CD4-positive, alpha-beta T cell treated with Interleukin-17A for 4 hours (primary cell): ENCODE measurements around the gene INPP4B.
"Not testable (repeated sequence)": the region's sequence is repeated elsewhere in the genome, so short reads cannot be mapped to it uniquely, and the experiment has no call there.

Source experiments
- DNase-seq: peaks from one replicate; pipeline ENCODE4 v3.0.0-alpha.2; 2020; ENCODE audit warnings: mixed read lengths

INPP4B gene

DNA sequence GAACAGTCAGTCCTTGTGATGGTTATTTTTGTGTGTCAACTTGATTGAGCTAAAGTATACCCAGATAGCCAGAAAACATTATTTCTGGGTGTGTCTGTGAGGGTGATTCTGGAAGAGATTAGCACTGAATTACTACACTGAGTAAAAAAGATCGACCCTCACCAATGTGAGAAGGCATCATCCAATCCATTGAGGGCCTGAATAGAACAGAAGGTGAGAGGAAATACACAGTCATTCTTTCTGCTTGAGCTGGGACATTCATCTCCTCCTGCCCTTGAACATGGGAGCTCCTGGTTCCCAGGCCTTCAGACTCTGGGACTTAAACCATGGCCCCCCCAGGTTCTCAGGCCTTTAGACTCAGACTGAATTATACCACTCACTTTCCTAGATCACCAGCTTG, 22.3 kb downstream of the INPP4B start:
- no peak for DNase-seq

DNA sequence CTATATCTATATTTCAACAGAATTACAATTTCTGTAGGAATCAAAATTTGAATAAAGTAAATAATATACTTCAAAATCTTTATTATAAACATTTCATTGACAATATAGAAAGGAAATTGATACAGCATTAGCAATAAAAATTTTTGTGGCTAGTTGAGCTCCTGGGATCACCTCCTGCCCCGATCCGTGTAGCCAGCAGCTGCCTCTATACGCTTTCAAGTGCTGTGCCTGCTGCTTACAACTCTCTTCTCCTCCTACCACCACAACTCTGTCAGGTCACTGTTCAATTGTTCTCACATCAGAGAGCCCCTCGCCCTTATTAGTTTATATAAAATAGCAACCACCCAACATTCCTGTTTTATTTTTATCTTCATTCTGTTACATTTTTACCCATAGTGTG, 27.6 kb downstream of the INPP4B start:
- DNase-seq: no peak

DNA sequence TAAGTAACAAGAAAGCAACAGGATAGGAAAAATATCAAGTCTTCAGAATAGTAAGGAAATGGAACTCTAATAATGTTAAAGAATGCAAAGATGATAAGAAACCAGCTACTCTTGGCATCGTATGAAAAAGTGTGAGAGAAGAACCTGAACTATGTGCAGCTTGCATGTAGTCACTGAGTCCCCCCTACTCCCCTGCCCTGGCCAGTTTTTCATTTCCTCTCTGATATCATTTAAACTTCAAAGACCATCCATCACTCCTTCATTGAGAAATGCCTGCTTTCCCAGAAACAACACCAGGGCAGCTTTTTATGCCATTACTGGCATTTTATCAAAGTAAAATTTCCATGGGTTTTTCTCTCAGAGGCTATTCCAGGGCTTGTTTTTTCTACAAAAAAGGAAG, 28.1 kb downstream of the INPP4B start:
- DNase-seq: no peak

DNA sequence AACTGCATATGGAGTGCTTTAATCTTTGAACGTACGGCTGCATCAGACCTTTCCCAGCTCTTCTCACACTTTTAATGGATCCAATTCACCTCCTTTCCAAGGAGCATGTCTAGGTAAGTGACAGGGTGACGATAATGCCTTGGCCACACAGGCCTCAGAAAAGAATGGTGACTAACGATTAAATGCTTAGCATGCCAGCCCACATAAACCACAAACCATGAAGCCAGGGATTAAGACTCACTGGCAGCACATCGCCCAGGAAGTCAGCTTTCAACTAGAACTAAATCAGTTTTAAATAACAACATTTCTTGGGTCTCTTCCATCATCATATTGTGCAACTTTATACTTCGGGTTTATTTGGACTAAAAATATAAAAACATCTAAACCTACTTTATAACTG, 28.7 kb downstream of the INPP4B start:
- DNase-seq: peak; percentile 23

DNA sequence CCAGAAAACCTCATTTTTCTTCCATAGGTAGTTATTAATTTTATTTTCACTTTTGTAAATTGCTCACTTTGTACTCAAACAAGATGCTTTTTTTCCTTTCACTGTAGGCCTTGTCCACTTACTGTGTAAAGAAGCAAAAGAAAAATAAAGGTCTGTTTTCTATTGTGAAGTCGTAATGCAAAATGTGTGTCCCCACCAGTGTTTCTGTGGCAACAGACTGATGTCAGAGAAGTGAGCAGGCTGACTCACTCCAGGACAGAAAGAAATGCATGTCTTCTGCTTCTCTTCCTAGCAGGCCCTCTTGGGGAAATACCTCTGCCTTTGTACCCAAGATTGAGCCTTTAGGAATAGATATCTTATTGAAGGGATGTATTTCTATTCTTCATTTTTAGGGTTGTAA, 30.3 kb downstream of the INPP4B start:
- no peak for DNase-seq

DNA sequence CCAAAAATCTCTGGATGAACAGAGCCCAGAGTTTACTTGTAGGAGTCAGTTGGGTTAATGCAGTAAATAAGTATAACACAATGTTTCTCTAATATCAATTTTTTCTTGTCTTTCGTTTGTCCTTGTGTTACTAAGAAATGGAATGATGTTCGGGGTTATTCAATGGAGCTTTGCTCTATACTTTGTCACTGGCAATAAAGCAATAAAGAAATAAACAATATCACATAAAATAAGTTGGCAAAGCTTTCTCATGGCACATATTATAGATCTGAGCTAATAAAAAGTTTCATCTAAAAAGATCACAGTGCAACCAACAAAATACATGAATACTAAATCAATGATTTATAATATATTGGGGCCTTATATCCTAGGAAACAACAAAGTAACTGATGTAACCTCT, 32.7 kb downstream of the INPP4B start:
- no peak for DNase-seq

DNA sequence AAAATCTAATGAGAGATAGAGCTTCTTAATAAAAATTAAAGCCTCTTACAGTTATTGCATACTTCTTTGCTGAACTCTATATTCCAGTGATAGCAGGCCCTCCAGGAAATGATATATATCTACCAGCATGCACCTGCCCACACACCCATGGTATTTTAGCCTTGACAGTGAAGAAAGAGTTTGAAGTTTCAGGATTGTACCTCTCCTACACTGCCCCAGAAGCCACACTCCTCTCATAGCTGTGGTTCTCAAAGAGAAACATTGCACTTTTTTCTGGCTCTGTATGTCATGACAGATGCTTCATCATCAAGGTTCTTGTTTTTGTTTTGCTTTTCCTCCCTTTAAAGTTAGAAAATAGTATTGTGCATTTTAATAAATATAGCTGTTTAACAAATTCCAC, 34.0 kb downstream of the INPP4B start:
- no peak for DNase-seq

DNA sequence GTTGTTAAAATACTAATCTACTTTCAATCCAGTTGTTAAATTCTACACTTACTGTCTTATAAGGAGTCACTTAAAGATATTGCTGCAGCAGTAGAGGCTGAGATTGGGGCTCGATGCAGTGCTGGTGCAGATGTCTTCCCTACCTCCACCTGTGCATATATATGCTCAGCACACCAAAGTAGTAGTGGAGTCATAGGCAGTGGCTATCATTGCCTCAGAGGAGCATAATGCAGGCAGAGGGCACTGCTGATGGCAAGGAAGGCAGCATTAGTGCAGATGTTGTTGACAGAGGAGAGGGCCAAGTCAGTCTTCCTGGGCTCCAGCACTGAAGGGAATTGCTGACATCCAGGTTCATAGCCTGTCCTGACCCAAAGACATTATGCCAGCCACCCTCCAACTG, 35.1 kb downstream of the INPP4B start:
- no peak for DNase-seq

DNA sequence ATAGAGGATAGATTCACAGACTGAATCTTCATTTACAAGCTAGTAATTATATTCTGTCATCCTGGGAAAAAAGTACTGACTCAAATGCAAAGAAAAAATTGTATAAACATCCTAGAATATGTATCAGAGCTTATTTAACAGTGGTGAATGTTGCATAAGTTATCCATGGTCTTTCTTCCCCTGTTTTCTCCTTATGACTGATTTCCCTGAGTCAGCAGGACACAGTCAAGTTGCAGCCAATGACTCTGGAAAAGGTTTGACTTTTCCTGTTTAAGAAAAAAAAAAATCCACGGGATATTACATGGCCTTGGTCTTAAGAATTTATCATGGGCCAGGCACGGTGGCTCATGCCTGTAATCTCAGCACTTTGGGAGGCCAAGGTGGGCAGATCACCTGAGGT, 36.5 kb downstream of the INPP4B start:
- no peak for DNase-seq

DNA sequence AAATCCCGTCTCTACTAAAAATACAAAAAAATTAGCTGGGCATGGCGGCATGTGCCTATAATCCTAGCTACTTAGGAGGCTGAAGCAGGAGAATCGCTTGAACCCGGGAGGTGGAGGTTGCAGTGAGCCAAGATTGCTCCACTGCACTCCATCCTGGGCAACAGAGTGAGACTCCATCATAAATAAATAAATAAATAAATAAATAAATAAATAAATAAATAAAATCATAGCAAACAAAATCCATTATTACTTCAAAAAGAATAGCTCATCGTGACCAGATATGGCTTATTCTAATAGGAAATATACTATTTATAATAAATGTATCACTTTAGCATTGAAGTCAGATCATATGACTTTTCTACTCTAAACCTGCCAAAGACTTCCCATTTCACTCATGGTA, 42.2 kb downstream of the INPP4B start:
- not testable (repeated sequence) for DNase-seq

DNA sequence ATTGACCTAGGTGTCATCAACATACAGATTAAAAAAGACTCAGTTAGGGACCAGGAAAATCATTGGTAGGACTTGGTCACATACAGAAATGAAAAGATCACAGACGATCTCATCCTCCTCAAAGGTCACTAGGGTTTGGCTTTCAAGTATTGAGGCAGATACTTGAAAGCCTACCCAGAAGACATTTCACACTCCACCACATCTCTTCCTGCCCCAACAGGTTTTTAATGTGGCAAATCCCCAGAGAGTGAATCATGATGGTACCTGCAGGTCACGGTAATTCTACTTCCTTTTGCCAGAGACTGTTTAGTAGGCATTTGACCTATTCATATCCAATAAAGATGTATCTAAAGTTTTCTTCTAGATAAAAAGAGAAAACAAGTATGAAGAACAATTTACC, 44.1 kb downstream of the INPP4B start:
- no peak for DNase-seq

DNA sequence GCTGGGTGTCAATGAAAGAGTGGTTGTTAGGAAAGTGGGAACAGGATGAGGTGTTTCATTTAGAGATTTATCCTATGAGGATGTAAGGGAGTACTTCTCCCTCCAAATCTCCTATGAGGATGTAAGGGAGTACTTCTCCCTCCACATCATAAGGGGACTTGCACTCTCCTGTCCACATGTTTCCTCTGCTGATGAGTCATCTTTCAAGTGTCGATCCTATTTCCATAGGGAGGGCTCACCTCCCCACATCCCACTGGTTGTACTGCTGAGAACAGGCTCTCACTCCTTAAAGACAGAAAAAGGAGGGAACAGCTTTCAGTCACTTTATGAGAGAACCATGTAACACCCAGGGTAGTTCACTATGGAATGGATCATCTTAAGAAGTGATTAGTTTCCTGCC, 65.0 kb downstream of the INPP4B start:
- no peak for DNase-seq

DNA sequence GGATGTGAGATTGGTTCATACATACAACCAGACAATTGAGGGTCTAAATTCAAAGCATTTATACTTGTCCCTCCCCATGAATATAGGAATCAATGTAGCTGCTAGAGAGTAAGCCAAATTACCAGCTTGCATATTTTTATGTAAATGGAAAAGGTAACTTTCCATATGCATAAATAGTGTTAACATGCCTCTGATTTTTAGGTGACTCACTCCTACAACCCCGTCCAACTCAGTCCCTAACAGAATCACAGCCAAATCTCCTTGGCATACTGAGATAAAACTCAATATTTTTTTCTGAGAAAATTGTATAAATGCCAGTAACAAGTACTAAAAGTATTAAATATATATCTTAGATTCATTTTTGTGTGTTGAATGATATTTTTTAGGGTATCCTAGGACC, 67.2 kb downstream of the INPP4B start:
- DNase-seq: no peak

DNA sequence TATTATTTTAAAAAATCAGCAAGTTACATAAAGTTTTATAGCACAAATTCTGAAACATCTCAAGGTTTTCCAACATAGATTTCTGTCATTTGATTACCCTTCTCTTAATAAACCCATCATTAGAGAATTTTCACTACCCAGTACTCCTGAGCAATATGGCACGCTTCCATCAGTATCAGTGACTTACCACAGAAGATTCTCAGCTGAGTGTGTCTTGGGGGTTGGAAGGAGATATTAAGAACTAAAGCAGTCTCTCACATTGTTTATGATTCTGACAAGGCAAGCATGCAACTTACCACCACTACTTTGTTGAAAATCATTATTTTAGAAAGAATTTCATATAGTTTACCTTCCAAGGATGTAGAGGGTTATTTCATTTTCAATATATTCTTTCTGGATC, 67.7 kb downstream of the INPP4B start:
- DNase-seq: no peak

DNA sequence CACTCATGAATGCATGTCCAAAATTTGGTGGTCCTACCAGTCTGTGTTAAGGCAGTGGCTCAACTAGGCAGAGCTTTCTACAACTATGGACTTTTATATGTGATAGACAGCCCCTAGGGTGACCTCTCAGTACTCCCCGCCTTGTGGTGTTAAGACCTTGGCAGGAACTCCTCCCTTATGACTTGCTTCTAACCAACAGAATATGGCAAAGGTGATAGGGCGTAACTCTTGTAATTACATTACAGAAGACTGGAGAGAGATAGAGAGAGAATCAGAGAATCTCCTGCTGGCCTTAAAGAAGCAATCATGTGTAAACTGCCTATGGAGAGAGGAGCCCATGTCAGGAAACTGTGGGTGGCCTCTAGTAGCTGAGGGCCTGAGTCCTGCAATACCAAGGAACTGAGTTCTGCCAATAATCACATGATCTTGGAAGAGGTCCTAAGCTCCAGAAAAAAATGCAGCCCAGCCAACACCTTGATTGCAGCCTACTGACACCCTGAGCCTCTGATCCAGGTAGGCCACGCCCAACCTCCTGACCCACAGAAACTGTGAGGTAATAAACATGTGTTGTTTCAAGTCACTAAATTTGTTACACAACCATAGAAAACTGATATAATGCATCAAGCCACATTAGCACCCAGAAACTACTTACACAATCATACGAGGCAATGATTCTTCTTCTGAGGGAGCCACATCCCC, 68.9 kb downstream of the INPP4B start:
- no peak for DNase-seq

DNA sequence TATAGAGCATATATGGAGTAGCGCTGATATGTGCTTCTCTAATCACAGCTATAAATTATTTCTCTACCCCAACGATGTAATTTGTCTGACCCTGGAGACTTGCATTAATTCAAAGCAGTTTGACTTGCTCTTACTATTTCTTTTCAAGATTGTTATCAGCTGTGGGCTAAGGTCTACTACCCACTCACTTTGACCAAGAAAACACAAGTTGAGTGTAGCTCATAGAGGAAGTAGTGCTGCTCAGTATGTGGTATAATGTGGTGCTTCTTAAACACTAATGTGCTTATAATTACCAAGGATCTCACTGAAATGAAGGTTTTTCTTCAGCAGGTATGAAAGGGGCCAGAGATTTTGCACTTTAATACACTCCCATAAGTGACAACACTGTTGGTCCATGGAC, 70.1 kb downstream of the INPP4B start:
- DNase-seq: no peak

DNA sequence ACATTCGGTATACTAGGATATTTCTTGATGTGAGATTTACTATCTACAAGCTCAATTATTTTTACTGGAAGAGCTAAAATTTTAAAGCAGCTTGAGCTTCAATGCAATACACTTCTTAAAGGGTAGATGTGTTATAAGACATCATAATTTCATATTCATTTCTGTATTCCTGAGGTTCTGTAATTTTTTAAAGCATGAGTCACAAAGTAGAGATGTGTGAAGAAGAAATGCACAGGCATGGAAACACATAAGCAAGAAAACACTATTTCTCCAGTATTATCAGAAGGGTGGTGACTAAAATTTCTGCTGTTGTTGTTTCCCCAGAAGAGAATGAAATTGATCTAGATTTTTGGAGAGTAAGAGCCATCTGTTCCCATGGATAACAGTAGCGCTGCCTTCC, 72.6 kb downstream of the INPP4B start:
- no peak for DNase-seq

DNA sequence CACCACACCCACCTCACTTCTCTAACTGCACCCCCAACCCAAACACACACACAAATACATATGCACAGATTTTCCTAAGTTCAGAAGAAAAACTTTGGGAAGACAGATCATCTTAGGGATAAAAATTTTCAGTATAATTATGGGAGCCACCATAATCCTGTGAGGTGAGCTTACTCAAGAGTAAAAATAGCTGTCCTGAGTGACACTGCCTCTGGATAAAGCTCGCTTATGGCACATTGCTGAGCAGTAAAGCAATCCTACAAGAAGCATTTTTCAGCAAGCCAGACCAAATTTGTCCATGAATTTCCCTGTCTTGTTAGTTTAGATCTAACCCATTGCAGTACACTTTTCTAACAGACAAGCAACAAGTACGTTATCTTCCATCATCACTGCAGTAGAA, 83.8 kb downstream of the INPP4B start:
- no peak for DNase-seq

DNA sequence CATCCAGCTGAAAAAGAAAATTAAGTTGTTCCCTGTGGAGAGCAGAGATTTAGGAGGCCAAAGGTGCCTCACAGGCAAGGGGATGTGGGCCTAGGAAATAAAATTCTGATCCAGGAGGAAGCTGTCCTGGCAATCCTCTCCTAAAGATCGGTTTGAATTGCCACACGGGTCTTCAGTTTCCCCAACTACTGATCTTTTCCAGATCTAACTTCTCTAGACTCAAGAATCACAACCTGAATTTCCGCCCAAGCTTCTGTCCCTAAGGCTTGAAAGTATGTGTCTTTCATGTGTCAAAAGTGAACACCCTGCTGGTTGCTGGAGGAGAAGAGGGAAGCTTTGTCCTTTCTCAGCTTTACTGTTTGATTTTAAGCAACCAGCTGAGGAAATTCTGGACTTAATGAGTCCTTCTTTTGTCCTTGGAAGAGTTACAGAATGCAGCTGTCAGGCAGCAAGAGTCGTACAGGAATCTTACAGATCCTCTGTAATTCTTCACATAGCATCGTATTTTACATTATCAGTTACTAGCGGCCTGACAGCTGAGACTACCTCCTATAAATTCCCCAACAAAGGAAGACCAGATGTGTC, 93.8 kb downstream of the INPP4B start:
- no peak for DNase-seq

DNA sequence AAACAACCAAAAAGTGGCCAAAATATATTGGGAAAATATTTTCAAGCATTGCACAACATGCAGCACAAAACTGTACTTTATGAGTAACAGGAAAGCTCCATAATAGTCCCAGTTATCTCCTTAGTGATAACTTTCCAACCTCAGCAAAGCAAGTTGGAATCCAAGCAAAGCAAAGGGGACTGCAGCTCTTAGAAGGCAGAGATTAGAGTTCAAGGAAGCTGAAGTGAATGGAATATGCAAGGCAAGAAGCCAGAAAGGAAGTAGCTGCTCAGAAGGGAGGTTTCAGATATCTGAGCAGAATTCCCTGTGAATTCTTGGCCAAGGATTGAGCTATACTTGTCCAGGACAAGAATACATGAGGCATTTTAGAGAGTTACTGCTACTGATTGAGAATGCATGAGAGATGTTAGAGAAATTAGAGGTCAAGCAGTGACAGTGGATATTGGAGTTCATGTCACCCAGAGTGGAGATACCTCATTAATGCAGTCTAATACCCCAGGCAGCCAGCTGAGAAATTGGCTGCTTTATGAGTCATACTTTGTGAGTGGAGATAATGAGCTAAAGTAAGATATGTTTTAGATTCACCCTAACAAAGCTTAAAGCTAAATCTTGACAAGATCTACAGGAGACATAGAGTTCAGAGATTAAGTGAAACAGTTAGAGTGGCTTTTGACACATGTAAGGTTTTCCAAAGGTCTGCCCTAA, 102.8 kb downstream of the INPP4B start:
- no peak for DNase-seq

DNA sequence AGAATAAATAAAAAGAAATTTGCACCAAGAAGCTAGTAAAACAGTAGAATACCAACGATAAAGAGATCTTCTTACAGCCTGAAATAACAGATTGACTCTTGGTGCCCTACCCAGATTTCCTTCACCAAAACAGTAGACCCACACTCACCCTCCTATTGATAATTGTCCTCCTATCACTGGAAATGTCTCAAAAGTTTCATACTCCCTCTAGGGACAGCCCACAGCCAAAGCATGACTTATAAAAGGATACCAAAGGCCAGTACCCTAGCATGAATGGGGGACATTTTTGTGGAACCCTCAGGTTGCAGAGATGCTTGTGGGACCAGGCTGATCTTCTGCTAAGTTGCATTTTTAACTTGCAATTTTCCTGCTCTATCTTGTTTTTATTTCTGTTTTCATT, 104.1 kb downstream of the INPP4B start:
- no peak for DNase-seq

DNA sequence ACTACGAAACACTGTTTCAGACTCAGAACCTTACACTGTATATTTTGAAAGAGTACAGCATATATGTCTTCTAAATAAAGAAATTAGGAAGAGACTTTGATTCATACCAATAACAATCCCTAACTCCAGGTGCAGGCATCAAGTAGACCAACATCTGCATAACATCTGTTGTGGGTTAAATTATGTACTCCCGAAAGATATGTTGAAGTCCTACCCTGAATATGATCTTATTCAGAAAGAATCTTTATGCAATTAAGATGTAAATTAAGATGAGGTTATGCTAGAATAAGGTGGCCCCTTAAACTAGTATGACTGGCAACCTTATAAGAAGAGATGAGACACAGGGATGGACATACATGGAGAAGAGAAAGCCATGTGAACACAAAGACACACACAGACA, 117.9 kb downstream of the INPP4B start:
- no peak for DNase-seq

DNA sequence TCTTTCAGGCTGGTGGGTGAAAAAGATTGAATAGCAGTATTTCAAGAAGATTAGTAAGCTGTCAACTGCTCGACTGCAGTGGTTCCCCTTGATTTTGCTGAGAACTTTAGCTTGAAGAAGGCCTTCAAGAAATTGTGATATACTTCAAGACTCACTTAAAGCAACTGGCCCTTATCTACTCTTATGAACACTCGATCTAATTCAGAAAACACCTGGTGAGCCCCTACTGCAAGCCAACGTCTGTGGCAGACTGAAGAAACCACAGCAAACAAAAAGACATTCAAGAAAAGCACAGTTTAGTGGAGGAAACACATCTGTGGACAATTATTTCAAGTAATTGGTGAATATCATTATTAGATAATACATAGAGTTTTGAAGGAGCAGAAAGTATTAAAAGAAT, 119.0 kb downstream of the INPP4B start:
- no peak for DNase-seq

DNA sequence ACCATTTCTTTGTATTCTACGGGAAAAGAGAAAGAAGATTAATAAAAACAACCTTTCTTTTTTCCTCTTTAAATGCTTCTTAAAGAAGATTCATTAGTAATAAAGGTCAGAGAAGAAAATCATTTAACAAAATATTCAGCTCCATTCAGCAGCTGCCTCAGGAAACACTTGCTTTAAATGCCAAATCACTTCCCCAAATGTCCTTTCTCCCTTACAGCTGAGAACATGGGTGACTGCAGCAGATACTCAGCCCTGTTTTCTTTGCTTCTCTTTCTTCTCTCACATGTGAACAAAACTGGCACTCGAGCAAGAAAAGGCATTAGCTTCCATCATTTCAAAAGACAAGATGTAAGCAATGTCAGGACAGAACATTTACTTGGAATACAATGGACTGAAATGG, 120.2 kb downstream of the INPP4B start:
- DNase-seq: no peak

DNA sequence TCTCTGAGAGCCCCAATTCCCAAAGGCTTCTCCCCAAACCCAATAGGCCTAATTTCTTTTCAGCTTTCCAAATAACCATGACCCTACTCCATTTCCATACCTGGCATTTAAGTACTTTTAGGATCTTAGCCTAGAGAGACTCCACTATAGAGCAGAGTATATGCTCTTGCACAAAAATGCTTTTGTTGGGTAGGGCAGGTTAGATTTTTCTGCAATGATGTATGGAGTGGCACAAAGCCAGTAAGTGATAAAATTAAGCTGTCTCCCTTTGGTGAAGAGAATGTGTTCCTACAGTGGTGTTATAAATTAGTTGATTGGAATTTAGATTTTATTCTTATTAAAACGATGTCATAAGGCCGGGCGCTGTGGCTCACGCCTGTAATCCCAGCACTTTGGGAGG, 124.9 kb downstream of the INPP4B start:
- no peak for DNase-seq
